ENCODE results near the gene PXMP2.

The PXMP2 gene

DNA sequence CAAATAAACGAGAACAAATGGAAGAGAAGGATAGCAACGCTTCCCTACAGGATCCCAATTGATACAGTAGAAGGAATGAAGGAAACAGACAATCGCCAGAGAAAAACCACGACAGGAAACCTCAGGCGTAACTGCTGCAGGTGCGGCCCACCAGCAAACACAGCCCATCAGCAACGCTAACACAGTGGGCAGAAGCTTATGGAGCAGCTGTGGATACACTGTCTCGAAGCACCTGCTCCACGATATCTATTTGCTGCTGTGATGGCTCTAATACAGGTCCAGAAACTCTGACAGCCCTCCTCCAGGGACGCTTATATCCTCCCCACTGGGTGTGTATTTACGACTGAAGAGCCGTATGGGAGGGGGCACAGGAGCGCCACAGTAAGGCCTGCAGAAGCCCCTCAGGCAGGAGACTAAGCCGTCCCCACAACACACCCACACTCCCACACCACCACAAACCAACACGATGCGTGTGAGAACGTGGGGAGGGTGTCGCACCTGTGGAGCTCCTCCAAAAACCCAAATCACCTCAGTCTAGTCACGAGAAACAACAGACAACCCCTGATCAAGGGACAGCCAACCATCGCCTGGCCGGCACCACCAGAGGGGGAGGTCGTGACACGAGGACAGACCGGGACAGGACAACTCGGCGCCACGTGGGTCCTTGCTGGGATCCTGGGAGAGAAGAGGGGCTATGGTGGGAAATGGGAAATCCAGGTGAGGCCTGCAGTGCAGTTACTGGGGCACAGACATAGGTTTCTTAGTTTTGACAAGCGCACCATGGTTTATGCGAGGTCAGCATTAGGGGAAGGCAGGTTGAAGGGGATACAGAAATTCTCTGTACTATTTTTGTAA is 24.3 kb upstream of the PXMP2 start:
- Histone ChIP-seq H3K4me3 (ENCODE audit: low read depth, low read length) (no peak overlapping the region), H3K9me3 (ENCODE audit: control insufficient read depth, insufficient read depth, low read length) (no peaks in the 10 kb centered on the region), H3K27me3 (ENCODE audit: control insufficient read depth, insufficient read depth, low read length) (no peaks in the 10 kb centered on the region), H3K27ac (ENCODE audit: low read depth, low read length) (no peak overlapping the region), H3K9ac (ENCODE audit: low read depth, low read length) (no peak overlapping the region), H3K36me3 (ENCODE audit: control insufficient read depth, insufficient read depth, low read length) (peaks cover 100% of the 10 kb centered on the region), H3K4me1 (ENCODE audit: control insufficient read depth, insufficient read depth, low read length) (no peaks in the 10 kb centered on the region)

DNA sequence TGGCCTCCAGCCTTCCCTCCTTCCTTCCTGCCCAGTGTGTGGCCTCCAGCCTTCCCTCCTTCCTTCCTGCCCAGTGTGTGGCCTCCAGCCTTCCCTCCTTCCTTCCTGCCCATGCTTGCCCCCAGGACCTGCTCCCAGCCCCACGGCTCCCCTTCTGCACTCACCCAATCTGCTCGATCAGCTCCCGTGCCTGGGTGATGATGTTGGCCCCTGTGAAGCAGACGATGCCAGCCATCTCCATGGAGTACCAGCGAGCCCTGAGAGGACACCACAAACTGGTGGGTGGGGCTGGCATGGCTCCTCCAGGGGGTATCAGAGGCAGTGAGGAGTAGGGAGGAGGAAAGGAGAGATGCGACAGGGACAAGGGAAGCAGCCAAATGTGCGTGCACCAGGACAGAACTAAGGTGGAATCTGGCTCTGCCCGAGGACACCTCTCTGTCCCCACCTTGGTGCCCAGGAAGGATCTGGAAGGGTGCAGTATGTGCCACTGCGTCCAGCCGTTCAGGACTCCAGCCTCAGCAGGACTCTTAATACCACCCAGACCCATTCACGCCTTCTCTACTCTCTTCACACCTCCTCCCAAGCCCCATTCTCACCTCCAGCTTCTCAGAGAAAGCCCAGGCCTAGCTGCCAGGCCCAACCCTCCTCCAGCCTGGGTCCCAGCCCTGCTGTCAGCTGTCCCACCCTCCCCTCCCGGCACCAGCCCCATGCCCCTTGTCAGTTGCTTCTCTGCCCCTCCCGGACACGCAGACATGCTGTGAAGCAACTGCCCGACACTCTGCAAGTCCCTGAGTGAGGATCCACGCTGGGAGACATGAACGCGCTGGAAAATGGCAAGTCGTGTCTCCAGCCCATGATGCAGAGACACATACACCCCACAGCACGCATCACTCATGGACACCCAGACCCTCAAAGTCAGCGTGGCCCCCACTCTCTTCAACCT is 22.9 kb upstream of the PXMP2 start:
- H3K27ac ChIP-seq (ENCODE audit: low read depth, low read length), result no peak overlapping the region
- H3K9ac ChIP-seq (ENCODE audit: low read depth, low read length), result no peak overlapping the region
- H3K9me3 ChIP-seq (ENCODE audit: control insufficient read depth, insufficient read depth, low read length), result no peaks in the 10 kb centered on the region
- H3K27me3 ChIP-seq (ENCODE audit: control insufficient read depth, insufficient read depth, low read length), result no peaks in the 10 kb centered on the region
- no peaks in the 10 kb centered on the region for H3K4me1 ChIP-seq (ENCODE audit: control insufficient read depth, insufficient read depth, low read length)
- no peak overlapping the region for H3K4me3 ChIP-seq (ENCODE audit: low read depth, low read length)
- peaks cover 100% of the 10 kb centered on the region for H3K36me3 ChIP-seq (ENCODE audit: control insufficient read depth, insufficient read depth, low read length)

DNA sequence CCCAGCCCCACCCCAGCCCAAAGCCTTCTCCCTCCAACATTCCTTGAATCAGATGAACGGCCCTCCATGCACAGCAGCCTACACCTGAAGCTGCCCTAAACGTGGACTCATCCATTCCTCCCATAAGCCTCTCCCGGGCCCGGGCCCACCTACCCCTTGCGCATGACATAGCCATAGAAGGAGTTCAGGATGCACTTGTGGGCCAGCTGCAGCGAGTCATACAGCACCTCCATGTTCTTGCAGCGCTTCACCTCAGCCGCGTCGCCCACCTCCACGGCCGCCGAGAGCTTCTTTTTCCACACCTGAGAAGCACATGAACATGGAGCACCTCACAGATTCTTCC is 22.3 kb upstream of the PXMP2 start:
- Histone ChIP-seq H3K36me3 (ENCODE audit: control insufficient read depth, insufficient read depth, low read length) (peaks cover 98% of the 10 kb centered on the region), H3K4me1 (ENCODE audit: control insufficient read depth, insufficient read depth, low read length) (no peaks in the 10 kb centered on the region), H3K4me3 (ENCODE audit: low read depth, low read length) (no peak overlapping the region), H3K27ac (ENCODE audit: low read depth, low read length) (no peak overlapping the region), H3K27me3 (ENCODE audit: control insufficient read depth, insufficient read depth, low read length) (no peaks in the 10 kb centered on the region), H3K9ac (ENCODE audit: low read depth, low read length) (no peak overlapping the region), H3K9me3 (ENCODE audit: control insufficient read depth, insufficient read depth, low read length) (no peaks in the 10 kb centered on the region)

DNA sequence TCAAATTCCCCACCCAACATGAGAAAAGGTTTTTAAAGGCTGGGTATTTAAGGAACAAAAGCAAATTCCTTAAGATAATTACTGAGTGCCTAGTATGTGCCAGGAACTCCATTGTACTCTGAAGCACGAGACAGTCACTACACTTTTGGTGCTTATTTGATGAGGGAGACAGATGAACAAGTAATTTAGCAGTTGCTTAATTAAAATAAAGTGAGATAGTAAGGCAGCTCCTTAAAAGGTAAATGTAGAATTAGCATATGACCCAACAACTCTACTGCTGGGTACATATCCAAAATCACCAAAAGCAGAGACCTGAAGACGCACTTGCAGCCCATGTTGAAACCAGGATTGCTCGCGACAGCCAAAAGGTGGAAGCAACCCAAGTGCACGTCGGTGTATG is 21.6 kb upstream of the PXMP2 start:
- H3K27me3 ChIP-seq (ENCODE audit: control insufficient read depth, insufficient read depth, low read length), result no peaks in the 10 kb centered on the region
- no peaks in the 10 kb centered on the region for H3K4me1 ChIP-seq (ENCODE audit: control insufficient read depth, insufficient read depth, low read length)
- no peak overlapping the region for H3K27ac ChIP-seq (ENCODE audit: low read depth, low read length)
- H3K9ac ChIP-seq (ENCODE audit: low read depth, low read length), result no peak overlapping the region
- no peaks in the 10 kb centered on the region for H3K9me3 ChIP-seq (ENCODE audit: control insufficient read depth, insufficient read depth, low read length)
- no peak overlapping the region for H3K4me3 ChIP-seq (ENCODE audit: low read depth, low read length)
- H3K36me3 ChIP-seq (ENCODE audit: control insufficient read depth, insufficient read depth, low read length), result peaks cover 94% of the 10 kb centered on the region

DNA sequence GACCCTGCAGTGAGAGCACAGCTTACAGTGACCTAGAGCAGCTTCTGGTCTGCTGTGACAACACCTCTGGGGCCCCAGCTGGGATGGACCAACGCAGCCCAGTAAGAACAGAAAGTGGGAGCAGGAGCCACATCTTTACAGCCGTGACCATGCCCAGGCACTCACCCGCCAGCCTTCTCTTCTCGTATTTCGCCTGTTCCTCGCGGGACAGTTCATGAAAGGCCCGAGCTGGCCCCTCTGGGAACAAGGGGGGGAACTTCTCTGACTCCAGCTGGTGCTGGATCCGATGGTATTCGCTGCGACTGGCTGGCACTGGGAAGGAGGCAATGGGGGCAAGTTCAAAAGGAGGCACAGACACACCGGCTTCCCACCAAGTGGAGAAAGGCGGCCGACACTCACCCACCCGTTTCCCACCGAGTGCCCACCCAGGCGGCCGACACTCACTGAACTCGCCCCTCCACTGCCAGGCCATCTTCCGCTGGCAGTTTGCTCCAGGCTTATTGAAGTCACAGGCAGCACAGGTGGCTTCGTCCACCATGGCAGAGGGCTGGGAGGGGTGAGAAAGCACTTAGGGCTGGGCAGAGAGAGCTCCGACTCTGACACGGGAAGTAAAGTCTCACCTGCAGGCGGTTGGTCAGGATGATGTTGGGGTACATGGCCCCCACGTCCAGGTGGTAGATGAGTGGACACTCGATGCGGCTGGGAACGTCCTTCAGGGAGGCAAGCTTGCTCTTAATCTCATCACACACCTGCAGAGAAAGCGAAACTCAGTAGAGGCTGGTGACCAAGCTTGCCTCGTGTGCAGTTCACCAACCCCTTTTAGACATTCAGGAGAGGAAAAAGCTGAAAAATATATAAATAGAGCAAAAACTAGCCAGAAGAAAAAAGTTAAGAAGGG is 18.9 kb upstream of the PXMP2 start:
- Histone ChIP-seq H3K27me3 (ENCODE audit: control insufficient read depth, insufficient read depth, low read length) (no peaks in the 10 kb centered on the region), H3K4me1 (ENCODE audit: control insufficient read depth, insufficient read depth, low read length) (no peaks in the 10 kb centered on the region), H3K27ac (ENCODE audit: low read depth, low read length) (no peak overlapping the region), H3K36me3 (ENCODE audit: control insufficient read depth, insufficient read depth, low read length) (peaks cover 92% of the 10 kb centered on the region), H3K9me3 (ENCODE audit: control insufficient read depth, insufficient read depth, low read length) (no peaks in the 10 kb centered on the region), H3K4me3 (ENCODE audit: low read depth, low read length) (no peak overlapping the region), H3K9ac (ENCODE audit: low read depth, low read length) (no peak overlapping the region)

DNA sequence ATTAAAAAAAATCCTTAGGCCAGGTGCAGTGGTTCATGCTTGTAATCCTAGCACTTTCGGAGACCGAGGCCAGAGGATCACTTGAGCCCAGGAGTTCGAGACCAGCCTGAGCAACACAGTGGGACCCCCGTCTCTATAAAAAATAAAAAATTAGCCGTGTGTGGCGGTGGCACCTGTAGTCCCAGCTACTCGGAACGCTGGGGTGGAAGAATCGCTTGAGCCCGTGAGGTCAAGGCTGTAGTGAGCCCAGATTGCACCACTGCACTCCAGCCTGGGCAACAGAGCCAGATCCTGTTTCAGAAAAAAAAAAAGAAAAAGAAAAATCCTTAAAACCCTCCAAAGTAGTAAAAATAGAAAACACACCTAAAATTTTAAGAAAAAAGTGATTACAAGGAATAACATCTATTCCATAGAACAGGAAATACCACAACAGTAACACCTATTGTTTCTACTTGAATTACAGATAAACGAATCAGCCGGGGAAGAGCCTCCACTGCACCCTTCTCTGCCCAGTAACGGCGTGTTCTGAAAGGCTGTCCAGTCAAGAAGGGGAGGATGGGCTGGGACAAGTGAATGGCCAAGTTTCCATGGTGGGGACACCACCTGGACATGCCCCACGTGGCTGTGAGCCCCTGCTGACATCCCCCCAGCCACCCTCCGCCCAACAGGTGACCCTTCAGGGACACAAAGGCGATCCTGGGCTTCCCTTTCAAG is 18.1 kb upstream of the PXMP2 start:
- Histone ChIP-seq H3K9ac (ENCODE audit: low read depth, low read length) (no peak overlapping the region), H3K36me3 (ENCODE audit: control insufficient read depth, insufficient read depth, low read length) (peaks cover 92% of the 10 kb centered on the region), H3K4me3 (ENCODE audit: low read depth, low read length) (no peak overlapping the region), H3K4me1 (ENCODE audit: control insufficient read depth, insufficient read depth, low read length) (no peaks in the 10 kb centered on the region), H3K27me3 (ENCODE audit: control insufficient read depth, insufficient read depth, low read length) (no peaks in the 10 kb centered on the region), H3K9me3 (ENCODE audit: control insufficient read depth, insufficient read depth, low read length) (no peaks in the 10 kb centered on the region), H3K27ac (ENCODE audit: low read depth, low read length) (no peak overlapping the region)

DNA sequence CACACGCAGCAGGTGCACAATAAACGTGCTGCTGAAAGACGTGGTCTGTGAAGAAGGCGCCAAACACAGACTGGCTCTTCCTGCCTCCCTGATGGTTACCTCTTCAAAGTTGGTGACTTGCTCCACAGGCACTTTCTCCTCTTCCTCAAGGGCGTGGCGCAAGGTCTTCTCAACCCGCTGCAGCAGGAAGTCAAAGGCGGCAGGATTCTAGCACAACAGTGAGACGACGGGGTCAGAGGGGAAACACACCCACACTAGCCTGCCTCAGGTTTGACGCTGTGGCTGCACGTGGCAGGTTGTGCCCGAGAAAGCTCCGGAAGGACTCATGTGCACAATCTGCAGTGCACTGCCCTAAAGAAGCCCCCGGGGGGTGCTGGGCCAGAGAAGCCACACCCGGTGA is 15.3 kb upstream of the PXMP2 start:
- no peak overlapping the region for H3K9ac ChIP-seq (ENCODE audit: low read depth, low read length)

DNA sequence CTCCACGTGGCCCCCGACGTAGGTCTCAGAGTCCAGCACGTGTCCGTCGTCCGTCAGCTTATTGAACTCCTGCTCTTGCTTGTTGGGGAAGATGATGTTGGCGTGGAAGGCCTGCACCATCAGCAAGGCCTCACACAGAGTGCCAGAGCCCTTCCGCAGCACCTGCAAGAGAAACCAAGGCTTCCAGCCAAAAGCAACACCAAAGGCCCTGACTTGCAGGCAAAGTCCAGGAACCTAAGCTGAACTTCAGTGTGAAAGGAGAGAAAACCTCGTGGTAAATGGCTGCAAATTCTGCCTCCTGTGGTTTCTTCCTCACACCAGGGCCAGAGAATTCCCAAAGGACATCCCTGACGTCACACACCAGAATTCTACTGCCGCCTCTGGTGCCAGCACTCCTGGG is 14.7 kb upstream of the PXMP2 start:
- peaks cover 92% of the 10 kb centered on the region for H3K36me3 ChIP-seq (ENCODE audit: control insufficient read depth, insufficient read depth, low read length)
- no peaks in the 10 kb centered on the region for H3K9me3 ChIP-seq (ENCODE audit: control insufficient read depth, insufficient read depth, low read length)
- no peak overlapping the region for H3K4me3 ChIP-seq (ENCODE audit: low read depth, low read length)
- H3K27me3 ChIP-seq (ENCODE audit: control insufficient read depth, insufficient read depth, low read length), result no peaks in the 10 kb centered on the region
- no peaks in the 10 kb centered on the region for H3K4me1 ChIP-seq (ENCODE audit: control insufficient read depth, insufficient read depth, low read length)
- H3K9ac ChIP-seq (ENCODE audit: low read depth, low read length), result no peak overlapping the region
- no peak overlapping the region for H3K27ac ChIP-seq (ENCODE audit: low read depth, low read length)

More for the DNA sequence above, 15.3 kb upstream of the PXMP2 start:
- no peaks in the 10 kb centered on the region for H3K4me1 ChIP-seq (ENCODE audit: control insufficient read depth, insufficient read depth, low read length)
- H3K36me3 ChIP-seq (ENCODE audit: control insufficient read depth, insufficient read depth, low read length), result peaks cover 92% of the 10 kb centered on the region
- no peak overlapping the region for H3K4me3 ChIP-seq (ENCODE audit: low read depth, low read length)
- no peaks in the 10 kb centered on the region for H3K9me3 ChIP-seq (ENCODE audit: control insufficient read depth, insufficient read depth, low read length)
- no peaks in the 10 kb centered on the region for H3K27me3 ChIP-seq (ENCODE audit: control insufficient read depth, insufficient read depth, low read length)
- no peak overlapping the region for H3K27ac ChIP-seq (ENCODE audit: low read depth, low read length)

DNA sequence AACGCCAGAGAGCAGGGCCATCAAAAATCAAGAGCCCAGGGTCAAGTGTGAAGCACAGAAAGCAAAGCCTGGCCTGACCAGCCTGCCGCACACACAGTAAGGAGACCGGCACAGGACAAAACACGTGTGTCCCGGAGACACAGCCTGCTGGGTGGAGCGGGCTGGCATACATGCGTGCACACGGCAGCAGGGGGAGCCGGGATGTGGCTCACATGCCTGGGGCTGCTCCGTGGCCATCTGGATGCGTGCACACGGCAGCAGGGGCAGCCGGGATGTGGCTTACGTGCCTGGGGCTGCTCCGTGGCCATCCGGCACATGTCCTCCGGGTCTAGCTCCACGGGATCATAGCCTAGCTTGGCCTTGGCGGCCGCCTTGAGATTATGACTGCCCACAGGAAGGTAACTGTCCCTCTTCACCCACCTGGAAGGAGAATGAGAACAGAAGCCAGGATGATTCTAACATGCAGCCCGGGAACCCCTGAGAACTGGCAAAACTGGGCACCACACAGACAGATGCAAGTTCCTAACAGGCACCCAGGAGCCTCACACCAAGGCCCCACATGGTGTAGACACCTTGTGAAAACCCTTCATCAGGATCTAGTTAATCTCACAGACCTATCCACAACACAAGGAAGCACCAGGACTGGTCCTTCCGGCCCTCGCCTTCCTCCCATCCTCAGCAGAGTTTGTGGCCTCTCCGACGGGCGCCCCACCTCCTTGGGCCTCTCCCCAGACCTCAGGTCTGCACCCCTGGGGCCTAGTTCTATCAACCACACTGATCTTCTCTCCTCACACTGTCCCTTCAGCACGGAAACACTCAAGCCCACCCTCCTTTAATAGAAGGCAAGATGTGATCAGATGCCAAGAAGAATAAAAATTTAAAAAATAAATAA is 13.9 kb upstream of the PXMP2 start:
- Histone ChIP-seq H3K36me3 (ENCODE audit: control insufficient read depth, insufficient read depth, low read length) (peaks cover 91% of the 10 kb centered on the region), H3K4me3 (ENCODE audit: low read depth, low read length) (no peak overlapping the region), H3K27ac (ENCODE audit: low read depth, low read length) (no peak overlapping the region), H3K4me1 (ENCODE audit: control insufficient read depth, insufficient read depth, low read length) (no peaks in the 10 kb centered on the region), H3K9ac (ENCODE audit: low read depth, low read length) (no peak overlapping the region), H3K9me3 (ENCODE audit: control insufficient read depth, insufficient read depth, low read length) (no peaks in the 10 kb centered on the region), H3K27me3 (ENCODE audit: control insufficient read depth, insufficient read depth, low read length) (no peaks in the 10 kb centered on the region)

Data from HUES48 (cell line).